NT2/D1 (cell line): Measurements from ENCODE around the gene FAM184B.
"Not testable (repeated sequence)": the region's sequence is repeated elsewhere in the genome, so short reads cannot be mapped to it uniquely, and the experiment has no call there.

ENCODE experiments used
- DNase-seq: peaks from one replicate; pipeline ENCODE4 v3.0.0-alpha.2; 2011; ENCODE audit warnings: low read depth, low spot score
- H3K27me3 ChIP-seq: 2 replicates; pipeline ENCODE4 v1.6.0; 2011; ENCODE audit warnings: mild to moderate bottlenecking; ENCODE audit not compliant: insufficient read length, insufficient read depth
- H3K36me3 ChIP-seq: 2 replicates; pipeline ENCODE4 v1.6.1; 2011; ENCODE audit warnings: mild to moderate bottlenecking, low read length, mixed read lengths; ENCODE audit not compliant: insufficient read depth, insufficient read length
- H3K4me1 ChIP-seq: 2 replicates; pipeline ENCODE4 v1.5.1; 2011; ENCODE audit not compliant: insufficient read depth, insufficient read length
- H3K4me3 ChIP-seq: 2 replicates; pipeline ENCODE4 v1.5.1; 2011; ENCODE audit warnings: low read depth; ENCODE audit not compliant: insufficient read length
- H3K9ac ChIP-seq: 2 replicates; pipeline ENCODE4 v1.6.0; 2011; ENCODE audit warnings: low read depth; ENCODE audit not compliant: insufficient read length
- H3K9me3 ChIP-seq: 2 replicates; pipeline ENCODE4 v1.5.1; 2011; ENCODE audit warnings: mild to moderate bottlenecking, low read length; ENCODE audit not compliant: insufficient read depth
- SUZ12 ChIP-seq: IDR thresholded peaks from 2 replicates; pipeline ENCODE4 v1.6.1; 2011; ENCODE audit not compliant: insufficient read length, insufficient read depth; ENCODE audit errors: extremely low read depth
- YY1 ChIP-seq: IDR thresholded peaks from 2 replicates; pipeline ENCODE4 v1.6.1; 2011; ENCODE audit not compliant: insufficient read length, insufficient read depth
- ZNF274 ChIP-seq: IDR thresholded peaks from 2 replicates; pipeline ENCODE4 v1.6.1; 2011; ENCODE audit warnings: mild to moderate bottlenecking, low read depth, low read length

Gene FAM184B

GRCh38 chr4:17695341-17695740 is 86.1 kb downstream of the FAM184B start:
- Histone ChIP-seq H3K27me3 (no peaks in the 10 kb centered on the region), H3K9me3 (peaks cover 20% of the 10 kb centered on the region; the same call in 1 of the 2 replicates), H3K4me1 (no peaks in the 10 kb centered on the region), H3K9ac (no peak overlapping the region), H3K36me3 (no peaks in the 10 kb centered on the region), H3K4me3 (no peak overlapping the region)
- TF ChIP-seq ZNF274 (no peak), YY1 (no peak), SUZ12 (no peak)
- DNase-seq: no peak

GRCh38 chr4:17694552-17694951 is 86.9 kb downstream of the FAM184B start:
- TF ChIP-seq YY1: no peak
- no peak for TF ChIP-seq SUZ12
- TF ChIP-seq ZNF274: no peak
- Histone ChIP-seq H3K4me3 (no peak overlapping the region), H3K4me1 (no peaks in the 10 kb centered on the region), H3K9me3 (peaks cover 13% of the 10 kb centered on the region; the same call in 1 of the 2 replicates), H3K9ac (no peak overlapping the region), H3K27me3 (no peaks in the 10 kb centered on the region), H3K36me3 (no peaks in the 10 kb centered on the region)
- DNase-seq: no peak

- Histone ChIP-seq H3K4me3 (no peak overlapping the region), H3K36me3 (no peaks in the 10 kb centered on the region), H3K27me3 (no peaks in the 10 kb centered on the region), H3K4me1 (peaks cover 7% of the 10 kb centered on the region), H3K9me3 (no peaks in the 10 kb centered on the region), H3K9ac (no peak overlapping the region)
- TF ChIP-seq YY1 (no peak), ZNF274 (no peak), SUZ12 (no peak)
- DNase-seq: no peak
These were observed 90.5 kb downstream of the FAM184B start for GRCh38 chr4:17690898-17691297.

DNA sequence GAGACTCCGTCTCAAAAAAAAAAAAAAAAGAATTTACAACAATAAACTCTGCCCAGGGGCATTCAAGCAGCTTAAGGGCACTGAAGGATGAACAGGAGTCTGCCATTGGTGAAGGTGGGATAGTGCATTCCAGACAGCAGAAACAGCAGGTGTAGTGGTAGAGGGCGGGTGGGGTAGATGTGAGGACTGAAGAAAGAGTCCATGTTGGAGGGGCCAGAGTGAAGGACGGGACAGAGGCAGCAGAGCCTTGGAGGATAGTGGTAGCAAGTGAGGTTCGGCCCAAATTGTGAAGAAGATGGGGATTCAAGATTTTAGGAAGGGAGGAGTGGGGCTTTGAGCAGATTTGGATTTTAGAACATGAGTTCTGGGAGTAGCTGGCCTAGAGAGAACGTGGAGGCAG is 91.3 kb downstream of the FAM184B start:
- Histone ChIP-seq H3K9me3 (no peaks in the 10 kb centered on the region), H3K27me3 (no peaks in the 10 kb centered on the region), H3K4me3 (no peak overlapping the region), H3K9ac (no peak overlapping the region), H3K4me1 (peaks cover 7% of the 10 kb centered on the region), H3K36me3 (no peaks in the 10 kb centered on the region)
- TF ChIP-seq YY1 (no peak), SUZ12 (no peak), ZNF274 (no peak)
- DNase-seq: no peak

DNA sequence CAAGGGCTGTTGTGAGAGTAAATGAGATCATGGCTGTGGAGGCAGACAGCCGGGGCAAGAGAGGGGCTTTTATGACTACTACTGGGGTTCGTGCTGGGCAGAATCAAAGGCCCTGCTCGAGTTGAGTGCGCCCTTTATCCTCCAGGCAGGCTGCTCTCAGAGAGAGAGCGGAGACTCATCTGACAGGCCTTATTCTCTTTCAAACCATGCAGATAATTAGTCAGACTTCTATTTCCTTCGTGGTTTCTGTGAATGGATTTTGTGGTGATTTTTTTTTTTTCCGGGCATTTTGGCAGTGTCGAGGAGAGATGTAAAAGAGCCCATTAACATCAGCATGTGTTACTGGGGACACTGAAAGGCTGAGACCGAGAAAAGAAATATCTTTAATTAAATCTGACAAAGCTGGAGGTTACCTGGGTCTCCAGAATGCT is 93.4 kb downstream of the FAM184B start:
- no peak for TF ChIP-seq SUZ12
- no peak for TF ChIP-seq YY1
- TF ChIP-seq ZNF274: no peak
- DNase-seq: no peak
- Histone ChIP-seq H3K9ac (peak overlapping the region; percentile 42), H3K9me3 (no peaks in the 10 kb centered on the region), H3K4me3 (no peak overlapping the region), H3K4me1 (peaks cover 7% of the 10 kb centered on the region), H3K27me3 (no peaks in the 10 kb centered on the region), H3K36me3 (no peaks in the 10 kb centered on the region)

DNA sequence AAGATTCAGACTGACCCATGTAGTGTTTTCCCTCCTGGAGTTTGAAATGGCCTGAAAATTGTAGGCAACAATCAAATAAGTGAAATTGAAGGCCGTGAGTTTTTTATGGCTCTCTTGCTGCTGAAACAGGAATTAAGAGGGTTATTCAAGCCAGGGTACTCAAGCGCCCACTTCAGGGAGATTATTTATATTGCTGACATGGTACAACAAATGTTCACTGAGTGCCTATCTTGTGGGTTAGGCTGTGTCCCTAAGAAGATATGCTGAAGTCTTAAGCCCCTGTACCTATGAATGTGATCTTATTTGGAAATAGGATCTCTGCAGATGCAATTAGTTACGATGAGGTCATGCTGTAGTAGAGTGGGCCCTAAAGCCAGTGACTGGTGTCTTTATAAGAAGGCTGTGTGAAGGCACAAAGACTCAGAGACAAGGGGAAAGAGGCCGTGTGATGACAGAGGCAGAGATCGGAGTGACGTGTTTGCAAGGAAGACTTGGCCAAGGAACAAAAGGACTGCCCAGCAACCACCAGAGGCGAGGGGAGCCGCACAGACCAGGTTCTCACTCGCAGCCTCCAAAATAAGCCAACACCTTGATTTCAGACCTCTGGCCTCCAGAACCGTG is 94.1 kb downstream of the FAM184B start:
- H3K36me3 ChIP-seq: no peaks in the 10 kb centered on the region
- H3K4me1 ChIP-seq: peaks cover 7% of the 10 kb centered on the region
- no peak overlapping the region for H3K4me3 ChIP-seq
- peak overlapping the region; percentile 42 for H3K9ac ChIP-seq
- H3K27me3 ChIP-seq: no peaks in the 10 kb centered on the region
- no peaks in the 10 kb centered on the region for H3K9me3 ChIP-seq
- no peak for TF ChIP-seq YY1
- no peak for TF ChIP-seq ZNF274
- no peak for TF ChIP-seq SUZ12
- no peak for DNase-seq

GRCh38 chr4:17684648-17685047 is 96.8 kb downstream of the FAM184B start:
- H3K4me3 ChIP-seq, H3K9me3 ChIP-seq, H3K27me3 ChIP-seq, H3K9ac ChIP-seq, H3K36me3 ChIP-seq, H3K4me1 ChIP-seq, DNase-seq: not testable (repeated sequence)
